ENCODE results near the gene TRIM41. TPM values are rescaled to one million over a fixed set of nuclear protein-coding genes. Genes with fewer than 3 reads are reported as not detected.
A peak's percentile ranks its signal among the peaks of the same experiment; 100 is the strongest.

Gene TRIM41
- total and polyA plus RNA-seq, 9 of the 15 experiments (the other 6 are each of a cell fraction or from before 2014, with no cell fraction given), result 1.8 to 47.6 (median 20.9) TPM

DNA sequence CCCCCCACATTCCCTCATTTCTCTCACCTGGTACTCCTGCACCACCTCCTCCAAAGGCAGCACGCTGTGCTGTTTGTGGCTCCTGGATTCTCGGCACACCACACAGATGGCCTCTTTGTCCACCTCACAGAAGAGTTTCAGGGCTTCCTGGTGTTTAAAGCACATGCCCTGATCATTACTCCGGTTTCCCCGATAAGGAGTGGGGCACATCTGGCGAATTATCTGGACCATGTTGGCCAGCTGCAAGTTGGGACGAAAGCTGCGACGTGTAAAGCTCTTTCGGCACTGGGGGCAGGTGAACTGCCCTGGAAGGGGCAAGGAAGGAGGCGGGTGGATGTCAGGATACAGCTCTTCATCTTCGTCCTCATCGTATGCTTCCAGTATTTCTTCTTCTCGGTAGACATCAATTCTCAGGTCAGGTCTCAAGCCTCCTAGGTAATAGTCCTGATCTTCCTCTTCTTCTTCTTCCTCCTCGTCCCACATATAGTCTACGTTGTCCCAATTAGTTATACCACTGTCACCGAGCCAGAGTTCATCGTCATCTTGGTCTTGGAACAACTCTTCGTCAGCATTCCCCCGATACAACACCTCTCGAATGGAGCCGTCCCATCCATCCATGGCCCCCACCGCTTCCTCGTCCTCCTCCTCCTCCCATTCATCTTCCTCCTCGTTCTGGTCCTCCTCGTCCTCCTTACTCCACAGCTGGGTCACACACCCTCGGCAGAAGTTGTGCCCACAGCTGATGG is 37.1 kb downstream of the TRIM41 start (continued):
- TF ChIP-seq SP1 (CRISPR knock-in tag; IDR thresholded peaks at IDR 0.05), result no peak
- TF ChIP-seq, protein P1, sequence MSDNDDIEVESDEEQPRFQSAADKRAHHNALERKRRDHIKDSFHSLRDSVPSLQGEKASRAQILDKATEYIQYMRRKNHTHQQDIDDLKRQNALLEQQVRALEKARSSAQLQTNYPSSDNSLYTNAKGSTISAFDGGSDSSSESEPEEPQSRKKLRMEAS (CRISPR knock-in tag; IDR thresholded peaks at IDR 0.05), result no peak
- no peak for TF ChIP-seq KDM5B (IDR thresholded peaks at IDR 0.05; ENCODE audit: insufficient replicate concordance, low read depth, low read length)
- no peak for TF ChIP-seq MYBL2 (IDR thresholded peaks at IDR 0.05; ENCODE audit: low read depth)
- no peak for TF ChIP-seq MYBL2 (CRISPR knock-in tag; IDR thresholded peaks at IDR 0.05; ENCODE audit: borderline replicate concordance)

DNA sequence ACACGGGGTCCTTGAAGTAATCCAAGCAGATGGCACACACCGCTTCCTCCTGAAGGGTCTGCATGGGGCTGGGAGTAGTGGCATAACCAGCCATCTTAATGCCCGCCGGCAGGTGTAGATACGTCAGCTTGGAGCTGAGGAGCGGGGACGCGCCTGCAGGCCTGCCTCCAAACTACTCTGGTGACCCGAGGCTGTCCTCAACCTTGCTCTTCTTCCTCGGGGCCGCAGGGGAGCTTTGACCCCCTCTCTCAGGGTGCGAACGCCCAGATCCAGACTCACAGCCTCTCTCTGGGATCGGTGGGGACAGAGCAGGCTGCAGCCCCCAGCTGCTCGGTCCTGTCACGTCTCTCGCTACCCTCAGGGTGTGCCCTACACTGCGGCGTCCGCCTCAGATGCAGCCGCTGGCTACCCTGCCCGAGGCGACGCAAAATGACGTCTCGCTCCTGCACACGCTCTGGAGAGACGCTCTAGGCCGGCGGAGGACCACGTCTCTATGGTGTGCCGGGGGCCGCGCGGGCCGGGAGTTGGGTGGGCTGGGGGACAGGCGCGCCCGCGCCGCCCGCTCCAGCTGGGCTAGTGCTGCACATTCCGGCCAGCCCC is 37.7 kb downstream of the TRIM41 start, which contains the start of gene TRIM52:
Gene TRIM52 (minus strand): TSS at position 424 of the 600 bp plus-strand sequence. CDS start 330 bp downstream, at position 94.
- Histone ChIP-seq H3K9me1 (ENCODE audit: control insufficient read depth, insufficient read depth, low read length) (peaks cover 2% of the 10 kb centered on the region), H3K9me3 (replicated peaks; ENCODE audit: control insufficient read depth, insufficient read depth, low read depth, low read length) (no peaks in the 10 kb centered on the region), H3K9ac (ENCODE audit: insufficient read depth in 1 of 2, low read depth in 2 of 2, low read length in 2 of 2) (peak within 1 kb of the TSS; percentile 98 to 99), H3K4me1 (replicated peaks in 1 of 2; ENCODE audit: control insufficient read depth in 2 of 2, insufficient read depth in 2 of 2, low read length in 2 of 2) (peaks cover 21 to 29% of the 10 kb centered on the region in 2 experiments; a peak in 4 of 5 replicates), H3K4me3 (peak within 1 kb of the TSS; percentile 98), H3K27me3 (ENCODE audit: control insufficient read depth in 2 of 2, insufficient read depth in 2 of 2, low read length in 2 of 2) (no peaks in the 10 kb centered on the region), H3K27ac (ENCODE audit: extremely low read depth, low read depth, low read length) (peak within 1 kb of the TSS; percentile 99), H4K20me1 (replicated peaks; ENCODE audit: control insufficient read depth, insufficient read depth, low read length) (peaks cover 22% of the 10 kb centered on the region), H3K4me2 (ENCODE audit: insufficient read depth, low read length) (peak within 1 kb of the TSS; percentile 99), H3K36me3 (ENCODE audit: control insufficient read depth, insufficient read depth, low read length) (peaks cover 32% of the 10 kb centered on the region), H3K79me2 (ENCODE audit: control insufficient read depth, insufficient read depth, low read length) (peaks cover 68% of the 10 kb centered on the region), H2AFZ (ENCODE audit: low read depth, low read length) (peak within 1 kb of the TSS; percentile 75)
- DNase-seq (ENCODE audit: extremely low read depth in 1 of 4, low spot score in 3 of 4) (peak; percentile 77 to 94 (median 82)), FAIRE-seq (peak; percentile 79), ATAC-seq (peak; percentile 88)
- BruUV-seq (replicated peaks), result no TSS peak
- in situ Hi-C loops (cut with MboI) (no loop called here), intact Hi-C loops (cut with micrococcal nuclease) (loop anchor here (5.0 kb wide), 1 partner anchor 74 kb away; no protein-coding TSS in a partner anchor)
- WGBS (ENCODE audit: insufficient coverage, low coverage, missing lambda C conversion rate), result under 1% methylated on average over 34 of the region's 43 CpGs
- ChIA-PET POLR2A (interaction anchor here (0.6 to 13.0 kb wide), 11 partner anchors 11 to 76 kb away, joined by 3 to 185 read pairs (median 5); partner anchors contain the start of gene RACK1), CTCF (ENCODE audit: low intra/inter-chr PET ratio) (no interaction called here)
- no peak for TF ChIP-seq PRPF4 (IDR thresholded peaks at IDR 0.05; ENCODE audit: insufficient read depth, low read depth, low read length, poor library complexity, severe bottlenecking)
- no peak for TF ChIP-seq ZNF354B (CRISPR knock-in tag; IDR thresholded peaks at IDR 0.05)
- TF ChIP-seq RB1 (IDR thresholded peaks at IDR 0.05; ENCODE audit: low read depth), result peak; percentile 82
- no peak for TF ChIP-seq RBM17 (IDR thresholded peaks at IDR 0.05; ENCODE audit: borderline replicate concordance, low read depth, low read length)
- TF ChIP-seq MYC (IDR thresholded peaks at IDR 0.05; ENCODE audit: low read depth, low read length), result peak; percentile 90
- TF ChIP-seq MYC (CRISPR knock-in tag; IDR thresholded peaks at IDR 0.05; ENCODE audit: borderline replicate concordance, low read depth), result no peak
- TF ChIP-seq HOXB6 (CRISPR knock-in tag; IDR thresholded peaks at IDR 0.05; ENCODE audit: borderline replicate concordance), result no peak
- no peak for TF ChIP-seq ZFP30 (CRISPR knock-in tag; IDR thresholded peaks at IDR 0.05; ENCODE audit: borderline replicate concordance)
- TF ChIP-seq, protein P2, sequence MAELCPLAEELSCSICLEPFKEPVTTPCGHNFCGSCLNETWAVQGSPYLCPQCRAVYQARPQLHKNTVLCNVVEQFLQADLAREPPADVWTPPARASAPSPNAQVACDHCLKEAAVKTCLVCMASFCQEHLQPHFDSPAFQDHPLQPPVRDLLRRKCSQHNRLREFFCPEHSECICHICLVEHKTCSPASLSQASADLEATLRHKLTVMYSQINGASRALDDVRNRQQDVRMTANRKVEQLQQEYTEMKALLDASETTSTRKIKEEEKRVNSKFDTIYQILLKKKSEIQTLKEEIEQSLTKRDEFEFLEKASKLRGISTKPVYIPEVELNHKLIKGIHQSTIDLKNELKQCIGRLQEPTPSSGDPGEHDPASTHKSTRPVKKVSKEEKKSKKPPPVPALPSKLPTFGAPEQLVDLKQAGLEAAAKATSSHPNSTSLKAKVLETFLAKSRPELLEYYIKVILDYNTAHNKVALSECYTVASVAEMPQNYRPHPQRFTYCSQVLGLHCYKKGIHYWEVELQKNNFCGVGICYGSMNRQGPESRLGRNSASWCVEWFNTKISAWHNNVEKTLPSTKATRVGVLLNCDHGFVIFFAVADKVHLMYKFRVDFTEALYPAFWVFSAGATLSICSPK (IDR thresholded peaks at IDR 0.05; ENCODE audit: borderline replicate concordance), result no peak
- no peak for TF ChIP-seq PHF21A (IDR thresholded peaks at IDR 0.05; ENCODE audit: borderline replicate concordance, low read depth)

Measured in K562 (cell line).